ENCODE measurements around the gene TMEM221. TPM values are rescaled to one million over a fixed set of nuclear protein-coding genes. Genes with fewer than 3 reads are reported as not detected.

TMEM221 gene
- total and polyA plus RNA-seq, 8 donors = 0.13 to 1.00 (median 0.44) TPM

- FAIRE-seq (no peak), DNase-seq (no peak), ATAC-seq (no peak)
- Histone ChIP-seq H3K9me3 (no peaks in the 10 kb centered on the region), H3K27me3 (no peaks in the 10 kb centered on the region), H3K36me3 (no peaks in the 10 kb centered on the region), H3K27ac (no peak overlapping the region), H3K4me1 (peaks cover 0 to 10% (median 0%) of the 10 kb centered on the region in 3 donors), H3K4me3 (no peak overlapping the region)
- intact Hi-C loops (cut with DNase I) = no loop called here
- TF ChIP-seq, protein P1, sequence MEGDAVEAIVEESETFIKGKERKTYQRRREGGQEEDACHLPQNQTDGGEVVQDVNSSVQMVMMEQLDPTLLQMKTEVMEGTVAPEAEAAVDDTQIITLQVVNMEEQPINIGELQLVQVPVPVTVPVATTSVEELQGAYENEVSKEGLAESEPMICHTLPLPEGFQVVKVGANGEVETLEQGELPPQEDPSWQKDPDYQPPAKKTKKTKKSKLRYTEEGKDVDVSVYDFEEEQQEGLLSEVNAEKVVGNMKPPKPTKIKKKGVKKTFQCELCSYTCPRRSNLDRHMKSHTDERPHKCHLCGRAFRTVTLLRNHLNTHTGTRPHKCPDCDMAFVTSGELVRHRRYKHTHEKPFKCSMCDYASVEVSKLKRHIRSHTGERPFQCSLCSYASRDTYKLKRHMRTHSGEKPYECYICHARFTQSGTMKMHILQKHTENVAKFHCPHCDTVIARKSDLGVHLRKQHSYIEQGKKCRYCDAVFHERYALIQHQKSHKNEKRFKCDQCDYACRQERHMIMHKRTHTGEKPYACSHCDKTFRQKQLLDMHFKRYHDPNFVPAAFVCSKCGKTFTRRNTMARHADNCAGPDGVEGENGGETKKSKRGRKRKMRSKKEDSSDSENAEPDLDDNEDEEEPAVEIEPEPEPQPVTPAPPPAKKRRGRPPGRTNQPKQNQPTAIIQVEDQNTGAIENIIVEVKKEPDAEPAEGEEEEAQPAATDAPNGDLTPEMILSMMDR (IDR thresholded peaks at IDR 0.05) = no peak
- 92% methylated on average over 5 of the region's 5 CpGs for WGBS, 2 donors
Measured at GRCh38 chr19:17491287-17491686, 42.8 kb upstream of the TMEM221 start.

- TF ChIP-seq, protein P1 (IDR thresholded peaks at IDR 0.05) = no peak
- no peaks in the 10 kb centered on the region for H3K27me3 ChIP-seq
- H3K9me3 ChIP-seq = no peaks in the 10 kb centered on the region
- ATAC-seq (no peak), DNase-seq (no peak), FAIRE-seq (no peak)
- 69 to 70% methylated on average over 4 of the region's 4 CpGs for WGBS, 2 donors
- H3K36me3 ChIP-seq = no peaks in the 10 kb centered on the region
- H3K27ac ChIP-seq = no peak overlapping the region
- H3K4me3 ChIP-seq = no peak overlapping the region
- intact Hi-C loops (cut with DNase I) = no loop called here
- H3K4me1 ChIP-seq = peaks cover 0 to 10% (median 0%) of the 10 kb centered on the region in 3 donors
Measured at GRCh38 chr19:17490411-17490810, 41.9 kb upstream of the TMEM221 start.

DNA sequence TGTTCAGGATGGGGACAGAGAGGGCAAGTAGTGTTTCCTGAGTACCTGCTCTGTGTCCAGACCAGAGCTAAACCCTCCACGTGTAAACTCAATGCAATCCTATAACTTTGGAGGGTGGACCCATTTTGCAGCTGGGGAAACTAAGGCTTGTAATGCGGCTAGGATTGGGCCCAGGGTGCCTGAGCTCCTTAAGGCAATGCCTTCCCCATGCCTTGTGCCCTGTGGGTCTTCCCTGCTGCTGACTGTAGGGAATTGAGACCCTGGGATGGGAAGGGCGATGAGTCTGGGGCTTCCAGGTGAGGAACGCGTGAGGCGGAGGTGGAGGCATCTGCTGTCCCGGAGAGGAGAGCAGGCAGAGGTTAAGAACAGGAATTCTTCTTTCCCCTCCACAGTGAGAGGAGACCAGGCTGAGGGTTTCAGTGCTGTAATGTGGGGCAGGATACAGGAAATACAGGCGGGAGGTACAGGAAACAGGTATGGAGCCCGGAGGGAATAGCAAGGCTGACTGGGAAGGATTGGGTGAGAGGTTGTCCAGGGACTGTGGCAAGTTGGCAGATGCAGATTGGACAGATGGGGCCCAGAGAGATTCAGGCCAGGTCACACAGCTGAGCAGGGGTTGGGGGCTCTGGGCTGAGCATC lies 41.0 kb upstream of the TMEM221 start:
- TF ChIP-seq, protein P1 (IDR thresholded peaks at IDR 0.05) = no peak
- DNase-seq (no peak), ATAC-seq (no peak), FAIRE-seq (no peak)
- Histone ChIP-seq H3K27me3 (no peaks in the 10 kb centered on the region), H3K9me3 (no peaks in the 10 kb centered on the region), H3K4me3 (no peak overlapping the region), H3K4me1 (peaks cover 0 to 10% (median 0%) of the 10 kb centered on the region in 3 donors), H3K27ac (no peak overlapping the region), H3K36me3 (no peaks in the 10 kb centered on the region)
- 83 to 84% methylated on average over 9 of the region's 9 CpGs for WGBS, 2 donors
- intact Hi-C loops (cut with DNase I) = no loop called here

- ATAC-seq (peak; percentile 98 to 99 (median 98)), DNase-seq (peak; percentile 86 to 94 (median 90)), FAIRE-seq (no peak)
- Histone ChIP-seq H3K4me1 (peaks cover 0 to 10% (median 0%) of the 10 kb centered on the region in 3 donors), H3K36me3 (no peaks in the 10 kb centered on the region), H3K4me3 (peak overlapping the region in 2 of 4 donors; percentile 20 to 33), H3K27me3 (no peaks in the 10 kb centered on the region), H3K9me3 (no peaks in the 10 kb centered on the region), H3K27ac (no peak overlapping the region)
- TF ChIP-seq, protein P1 (IDR thresholded peaks at IDR 0.05) = peak in 1 of 4 donors; percentile 7
- intact Hi-C loops (cut with DNase I) = no loop called here
- 29 to 31% methylated on average over 28 to 31 of the region's 31 CpGs for WGBS, 2 donors
Measured at GRCh38 chr19:17488593-17489391, 40.3 kb upstream of the TMEM221 start.

All from pancreas (tissue), 10 donors.